A673 (cell line): ENCODE results near the gene CYP19A1. TPM values are rescaled to one million over a fixed set of nuclear protein-coding genes. Genes with fewer than 3 reads are reported as not detected.

Experiments
- BruUV-seq: library from RNA; stranded (reverse); fragments of 400-500 nt; replicated peaks from 2 replicates; lab custom pipeline; 2021; lab: Mats Ljungman, UMichigan
- CTCF ChIA-PET: fragments of 300-600 bp; sonication (Branson Sonifier 250); formaldehyde crosslinking; loops from one replicate; lab custom pipeline; 2022; ENCODE audit warnings: antibody characterized with exemption; lab: Charles Lee
- POLR2A ChIA-PET: fragments of 300-600 bp; sonication (Branson Sonifier 250); formaldehyde crosslinking; loops from one replicate; lab custom pipeline; 2022; ENCODE audit warnings: antibody characterized with exemption; ENCODE audit not compliant: low non-redundant PET; lab: Charles Lee
- DNase-seq: peaks from one replicate; pipeline ENCODE4 v3.0.0-alpha.2; 2015; ENCODE audit warnings: low spot score
- H3K27ac ChIP-seq: fragments of 200-600 bp; sonication (generic); 2 replicates; pipeline ENCODE4 v1.5.1; 2016; ENCODE audit warnings: mixed run types, low read depth, mild to moderate bottlenecking, mixed read lengths, antibody characterized with exemption, low read length; ENCODE audit not compliant: poor library complexity, severe bottlenecking
- H3K27me3 ChIP-seq: fragments of 200-600 bp; sonication (generic); replicated peaks from 2 replicates; pipeline ENCODE4 v1.6.1; 2017; ENCODE audit warnings: mixed run types, low read depth, mild to moderate bottlenecking, mixed read lengths, antibody characterized with exemption, low read length; ENCODE audit not compliant: insufficient read depth, poor library complexity
- H3K36me3 ChIP-seq: fragments of 200-600 bp; sonication (generic); 2 replicates; pipeline ENCODE4 v1.6.1; 2016; ENCODE audit warnings: mixed run types, mild to moderate bottlenecking, mixed read lengths, antibody characterized with exemption, low read length; ENCODE audit not compliant: insufficient read depth, poor library complexity, severe bottlenecking
- H3K4me1 ChIP-seq: fragments of 200-600 bp; sonication (generic); 2 replicates; pipeline ENCODE4 v1.6.1; 2017; ENCODE audit warnings: mixed run types, mild to moderate bottlenecking, mixed read lengths, antibody characterized with exemption, low read length; ENCODE audit not compliant: insufficient read depth, poor library complexity, severe bottlenecking
- H3K4me3 ChIP-seq: fragments of 200-600 bp; sonication (generic); 2 replicates; pipeline ENCODE4 v1.5.1; 2016; ENCODE audit warnings: low read depth, mixed run types, mild to moderate bottlenecking, mixed read lengths, low read length; ENCODE audit not compliant: poor library complexity, severe bottlenecking
- H3K9me3 ChIP-seq: fragments of 200-600 bp; sonication (generic); 2 replicates; pipeline ENCODE4 v1.6.1; 2016; ENCODE audit warnings: mixed run types, low read depth, mild to moderate bottlenecking, mixed read lengths, antibody characterized with exemption, low read length; ENCODE audit not compliant: poor library complexity, severe bottlenecking
- CTCF ChIP-seq: fragments of 300-800, 200-600 bp; sonication (generic); conservative IDR thresholded peaks from 2 replicates; pipeline ENCODE4 v1.5.1; 2017; ENCODE audit warnings: low read depth, mild to moderate bottlenecking, antibody characterized with exemption, low read length, moderate library complexity, mixed read lengths
- EZH2 ChIP-seq: fragments of 200-600 bp; sonication (generic); IDR thresholded peaks from 2 replicates; pipeline ENCODE4 v1.6.1; 2017; ENCODE audit warnings: borderline replicate concordance, low read depth, mild to moderate bottlenecking, mixed read lengths, antibody characterized with exemption, low read length; ENCODE audit not compliant: poor library complexity, severe bottlenecking
- intact Hi-C: fragments of 100-400 bp; cut with micrococcal nuclease; formaldehyde crosslinking; loops from one replicate; pipeline ENCODE4 v1.10.0; 2022; ENCODE audit not compliant: unreplicated experiment
- total RNA-seq: library from RNA; stranded (reverse); gene quantifications from 2 replicates; pipeline ENCODE4 v1.2.3, GENCODE V29; 2021

The CYP19A1 gene
- total RNA-seq, 1 experiment from 2014 or later = 0.80 TPM

DNA sequence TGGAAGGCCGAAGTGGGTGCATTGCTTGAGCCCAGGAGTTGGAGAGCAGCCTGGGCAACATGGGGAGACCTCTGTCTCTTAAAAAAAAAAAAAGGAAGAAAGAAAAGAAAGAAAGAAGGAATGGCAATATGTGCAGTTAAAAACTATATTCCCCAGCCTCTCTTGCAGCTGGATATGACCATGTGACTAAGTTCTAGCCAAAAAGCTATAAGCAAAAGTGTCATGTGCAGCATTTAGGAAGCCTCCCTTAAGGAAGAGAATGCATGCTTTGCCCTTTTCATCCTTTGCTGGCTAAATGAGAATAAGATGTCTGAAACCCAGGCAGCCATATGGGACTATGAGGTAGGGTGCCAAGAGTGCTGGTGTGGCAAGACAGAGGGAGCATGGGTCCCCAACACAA, 21.8 kb downstream of the CYP19A1 start:
- Histone ChIP-seq H3K27me3 (no peaks in the 10 kb centered on the region), H3K4me1 (no peaks in the 10 kb centered on the region), H3K4me3 (no peak overlapping the region), H3K9me3 (no peaks in the 10 kb centered on the region), H3K27ac (no peak overlapping the region), H3K36me3 (no peaks in the 10 kb centered on the region)
- POLR2A ChIA-PET = no interaction called here
- CTCF ChIA-PET = no interaction called here
- DNase-seq = no peak
- no peak for TF ChIP-seq CTCF
- no peak for TF ChIP-seq EZH2
- no TSS peak for BruUV-seq
- intact Hi-C loops = no loop called here

DNA sequence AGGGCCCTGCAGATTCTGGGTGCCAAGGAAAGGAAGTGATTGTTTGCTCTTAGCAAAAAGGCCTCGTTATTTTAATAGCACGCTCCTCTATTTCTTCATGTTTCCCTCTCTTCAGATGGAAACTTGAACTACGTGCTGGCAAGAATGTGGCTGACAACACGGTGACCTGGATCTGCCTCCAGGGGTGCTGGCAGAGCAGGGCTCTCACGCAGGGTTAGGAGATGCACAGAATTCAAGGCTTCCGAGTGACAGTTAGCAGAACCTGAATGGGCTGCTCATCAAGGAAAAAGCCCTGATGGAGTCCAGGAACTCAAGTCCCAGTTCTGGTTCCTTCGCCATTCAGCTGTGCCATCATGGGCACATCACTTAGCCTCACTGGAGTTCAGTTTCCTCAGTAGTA, 22.7 kb downstream of the CYP19A1 start:
- BruUV-seq = no TSS peak
- H3K4me1 ChIP-seq = no peaks in the 10 kb centered on the region
- ChIA-PET POLR2A (no interaction called here), CTCF (no interaction called here)
- H3K27me3 ChIP-seq = no peaks in the 10 kb centered on the region
- no peaks in the 10 kb centered on the region for H3K9me3 ChIP-seq
- no peaks in the 10 kb centered on the region for H3K36me3 ChIP-seq
- TF ChIP-seq CTCF (no peak), EZH2 (no peak)
- intact Hi-C loops = no loop called here
- DNase-seq = no peak
- no peak overlapping the region for H3K27ac ChIP-seq
- H3K4me3 ChIP-seq = no peak overlapping the region

DNA sequence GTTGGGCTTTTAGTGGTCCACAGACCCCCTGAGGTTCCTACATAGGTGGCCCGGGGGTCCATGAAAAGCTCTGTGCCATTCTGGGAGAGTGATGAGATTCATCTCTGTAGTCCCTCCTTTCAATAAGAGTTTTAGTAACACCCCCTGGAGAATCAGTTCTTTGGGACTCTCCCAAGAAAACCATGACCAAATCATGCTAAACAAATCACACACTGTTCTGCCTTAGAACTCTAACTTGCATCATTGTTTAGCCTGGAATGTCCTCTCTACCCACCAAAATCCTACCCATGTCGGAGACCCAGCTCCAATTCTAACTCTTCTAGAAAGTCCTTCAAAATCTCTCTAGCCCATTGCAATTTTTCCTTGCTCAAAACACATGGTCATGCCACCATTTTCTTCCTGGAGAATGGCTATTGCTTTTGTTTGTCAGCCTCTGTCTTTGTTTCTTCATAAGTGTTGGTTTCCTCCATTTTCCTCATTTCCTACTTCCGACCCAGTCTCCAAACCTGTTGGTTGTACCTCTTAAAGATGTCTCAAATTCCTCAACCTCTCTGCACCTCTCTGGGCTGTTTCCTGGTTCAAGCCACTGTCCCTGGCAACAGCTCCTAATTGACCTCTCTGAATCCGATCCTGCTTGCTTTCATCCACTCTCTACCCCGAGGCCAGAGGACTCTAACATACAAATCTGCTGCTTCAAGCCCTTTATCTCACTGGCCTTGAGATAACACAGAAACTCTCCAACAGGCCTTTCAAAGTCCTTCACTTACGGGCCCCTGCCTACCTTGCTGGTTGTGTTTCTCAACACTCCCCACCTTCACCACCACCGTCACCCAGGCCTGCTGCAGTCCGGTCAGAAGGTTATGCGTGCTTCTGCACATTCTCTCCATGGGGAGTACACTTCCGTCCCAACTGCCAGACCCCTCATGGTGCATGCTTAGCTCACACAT, 23.7 kb downstream of the CYP19A1 start:
- no TSS peak for BruUV-seq
- ChIA-PET CTCF (no interaction called here), POLR2A (no interaction called here)
- TF ChIP-seq EZH2 (no peak), CTCF (no peak)
- no peaks in the 10 kb centered on the region for H3K4me1 ChIP-seq
- no peak overlapping the region for H3K4me3 ChIP-seq
- H3K9me3 ChIP-seq = no peaks in the 10 kb centered on the region
- intact Hi-C loops = no loop called here
- no peak for DNase-seq
- H3K27me3 ChIP-seq = no peaks in the 10 kb centered on the region
- H3K27ac ChIP-seq = no peak overlapping the region
- H3K36me3 ChIP-seq = no peaks in the 10 kb centered on the region
